ENCODE measurements around the gene COL6A2.
"Not testable (repeated sequence)": the region's sequence is repeated elsewhere in the genome, so short reads cannot be mapped to it uniquely, and the experiment has no call there.

The COL6A2 gene

DNA sequence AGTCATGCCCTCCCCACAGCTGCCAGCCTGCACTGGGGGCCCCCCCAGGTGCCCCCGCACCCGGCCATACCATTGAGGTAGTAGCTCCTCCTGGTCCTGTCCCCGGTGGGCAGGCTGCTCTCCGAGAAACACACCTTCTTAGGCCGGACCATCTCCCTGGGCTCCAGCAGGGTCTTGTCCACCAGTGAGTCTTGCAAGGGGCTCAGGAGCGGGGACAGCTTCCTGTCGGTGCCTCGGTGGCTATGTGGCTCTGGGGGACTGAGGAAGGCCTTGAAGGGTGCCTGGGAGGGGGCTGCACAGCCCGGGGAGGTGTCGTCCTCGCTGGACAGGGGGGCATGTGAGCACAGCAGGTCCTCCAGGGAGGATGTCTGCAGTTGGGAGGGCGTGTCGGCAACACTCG lies 70.3 kb downstream of the COL6A2 start:
- H3K27me3 ChIP-seq (ENCODE audit: control insufficient read depth, insufficient read depth, low read length): no peaks in the 10 kb centered on the region
- H3K4me1 ChIP-seq (ENCODE audit: control insufficient read depth, insufficient read depth, low read length): no peaks in the 10 kb centered on the region
- H3K36me3 ChIP-seq (ENCODE audit: control insufficient read depth, insufficient read depth, low read length): no peaks in the 10 kb centered on the region
- no peak overlapping the region for H3K4me3 ChIP-seq (ENCODE audit: low read depth, low read length)
- no peaks in the 10 kb centered on the region for H3K9me3 ChIP-seq (ENCODE audit: control insufficient read depth, insufficient read depth, low read length)
- H3K27ac ChIP-seq (ENCODE audit: low read depth, low read length): no peak overlapping the region
- H3K9ac ChIP-seq (ENCODE audit: low read depth, low read length): no peak overlapping the region

DNA sequence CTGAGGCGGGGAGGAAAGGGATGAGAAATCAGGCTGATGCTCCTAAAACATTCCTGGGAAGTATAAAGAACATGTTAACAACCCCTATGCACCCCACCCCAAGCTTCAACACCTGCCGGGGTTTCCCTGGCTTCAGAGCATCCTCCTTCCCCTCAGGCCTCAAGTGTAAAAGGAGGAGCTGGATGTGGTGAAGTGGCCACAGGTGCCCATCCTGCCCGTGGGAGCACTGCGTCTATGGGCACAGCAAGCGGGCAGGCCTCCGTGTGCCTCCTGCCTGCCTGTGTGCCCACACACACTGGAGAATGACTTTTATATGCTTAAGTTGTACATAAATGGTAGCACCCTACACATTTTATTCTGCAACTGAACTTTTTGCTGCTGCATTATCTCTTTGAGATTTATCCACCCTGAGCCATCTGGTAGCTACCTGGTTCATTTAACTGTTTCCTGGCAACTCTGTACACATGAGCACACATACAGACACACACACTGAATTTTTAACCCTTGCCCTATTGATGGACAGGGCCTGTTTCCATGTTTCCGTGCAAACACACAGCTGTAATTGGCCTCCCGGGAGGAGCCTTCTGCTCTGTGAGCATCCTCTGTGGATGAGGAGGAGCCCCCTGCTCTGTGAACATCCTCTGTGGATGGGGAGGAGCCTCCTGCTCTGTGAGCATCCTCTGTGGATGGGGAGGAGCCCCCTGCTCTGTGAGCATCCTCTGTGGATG lies 70.9 kb downstream of the COL6A2 start:
- Histone ChIP-seq H3K9me3 (ENCODE audit: control insufficient read depth, insufficient read depth, low read length) (no peaks in the 10 kb centered on the region), H3K9ac (ENCODE audit: low read depth, low read length) (no peak overlapping the region), H3K4me1 (ENCODE audit: control insufficient read depth, insufficient read depth, low read length) (no peaks in the 10 kb centered on the region)

DNA sequence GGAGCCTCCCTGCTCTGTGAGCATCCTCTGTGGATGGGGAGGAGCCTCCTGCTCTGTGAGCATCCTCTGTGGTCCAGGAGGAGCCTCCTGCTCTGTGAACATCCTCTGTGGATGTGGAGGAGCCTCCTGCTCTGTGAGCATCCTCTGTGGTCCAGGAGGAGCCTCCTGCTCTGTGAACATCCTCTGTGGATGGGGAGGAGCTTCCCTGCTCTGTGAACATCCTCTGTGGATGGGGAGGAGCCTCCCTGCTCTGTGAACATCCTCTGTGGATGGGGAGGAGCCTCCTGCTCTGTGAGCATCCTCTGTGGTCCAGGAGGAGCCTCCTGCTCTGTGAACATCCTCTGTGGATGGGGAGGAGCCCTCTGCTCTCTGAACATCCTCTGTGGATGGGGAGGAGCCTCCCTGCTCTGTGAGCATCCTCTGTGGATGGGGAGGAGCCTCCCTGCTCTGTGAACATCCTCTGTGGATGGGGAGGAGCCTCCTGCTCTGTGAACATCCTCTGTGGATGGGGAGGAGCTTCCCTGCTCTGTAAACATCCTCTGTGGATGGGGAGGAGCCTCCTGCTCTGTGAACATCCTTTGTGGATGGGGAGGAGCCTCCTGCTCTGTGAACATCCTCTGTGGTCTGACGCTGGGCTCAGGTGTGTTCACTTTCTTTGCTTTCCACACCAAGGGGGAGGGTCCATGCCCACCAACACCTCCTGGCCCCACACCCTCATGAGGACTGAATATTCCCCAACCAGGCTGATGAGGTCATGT lies 72.7 kb downstream of the COL6A2 start:
- not testable (repeated sequence) for H3K4me3 ChIP-seq (ENCODE audit: low read depth, low read length); H3K9me3 ChIP-seq (ENCODE audit: control insufficient read depth, insufficient read depth, low read length); H3K36me3 ChIP-seq (ENCODE audit: control insufficient read depth, insufficient read depth, low read length); H3K4me1 ChIP-seq (ENCODE audit: control insufficient read depth, insufficient read depth, low read length); H3K27ac ChIP-seq (ENCODE audit: low read depth, low read length); H3K27me3 ChIP-seq (ENCODE audit: control insufficient read depth, insufficient read depth, low read length); H3K9ac ChIP-seq (ENCODE audit: low read depth, low read length)

More for the DNA sequence above, 70.9 kb downstream of the COL6A2 start:
- Histone ChIP-seq H3K36me3 (ENCODE audit: control insufficient read depth, insufficient read depth, low read length) (no peaks in the 10 kb centered on the region), H3K4me3 (ENCODE audit: low read depth, low read length) (no peak overlapping the region), H3K27me3 (ENCODE audit: control insufficient read depth, insufficient read depth, low read length) (no peaks in the 10 kb centered on the region), H3K27ac (ENCODE audit: low read depth, low read length) (no peak overlapping the region)

DNA sequence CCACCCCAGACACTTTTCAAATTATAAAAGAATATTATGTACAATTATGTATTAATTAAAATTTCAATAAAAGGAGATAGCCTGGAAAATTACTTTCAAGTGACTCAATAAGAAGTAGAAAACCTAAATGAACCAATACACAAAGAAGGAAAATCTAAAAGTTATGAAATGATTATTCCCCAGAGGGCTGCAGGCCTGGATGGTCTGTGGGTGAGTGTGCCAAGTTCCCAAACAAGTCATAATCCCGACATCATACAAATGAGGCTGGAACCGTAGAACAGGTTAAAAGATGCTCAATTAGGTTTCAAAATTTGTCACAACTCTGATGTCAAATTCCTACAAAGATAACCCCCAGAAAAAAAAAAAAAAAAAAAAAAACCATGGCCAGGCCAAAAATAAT lies 73.7 kb downstream of the COL6A2 start:
- no peak overlapping the region for H3K4me3 ChIP-seq (ENCODE audit: low read depth, low read length)
- H3K4me1 ChIP-seq (ENCODE audit: control insufficient read depth, insufficient read depth, low read length): no peaks in the 10 kb centered on the region
- H3K9ac ChIP-seq (ENCODE audit: low read depth, low read length): no peak overlapping the region
- H3K27ac ChIP-seq (ENCODE audit: low read depth, low read length): no peak overlapping the region
- no peaks in the 10 kb centered on the region for H3K36me3 ChIP-seq (ENCODE audit: control insufficient read depth, insufficient read depth, low read length)
- no peaks in the 10 kb centered on the region for H3K27me3 ChIP-seq (ENCODE audit: control insufficient read depth, insufficient read depth, low read length)
- no peaks in the 10 kb centered on the region for H3K9me3 ChIP-seq (ENCODE audit: control insufficient read depth, insufficient read depth, low read length)

DNA sequence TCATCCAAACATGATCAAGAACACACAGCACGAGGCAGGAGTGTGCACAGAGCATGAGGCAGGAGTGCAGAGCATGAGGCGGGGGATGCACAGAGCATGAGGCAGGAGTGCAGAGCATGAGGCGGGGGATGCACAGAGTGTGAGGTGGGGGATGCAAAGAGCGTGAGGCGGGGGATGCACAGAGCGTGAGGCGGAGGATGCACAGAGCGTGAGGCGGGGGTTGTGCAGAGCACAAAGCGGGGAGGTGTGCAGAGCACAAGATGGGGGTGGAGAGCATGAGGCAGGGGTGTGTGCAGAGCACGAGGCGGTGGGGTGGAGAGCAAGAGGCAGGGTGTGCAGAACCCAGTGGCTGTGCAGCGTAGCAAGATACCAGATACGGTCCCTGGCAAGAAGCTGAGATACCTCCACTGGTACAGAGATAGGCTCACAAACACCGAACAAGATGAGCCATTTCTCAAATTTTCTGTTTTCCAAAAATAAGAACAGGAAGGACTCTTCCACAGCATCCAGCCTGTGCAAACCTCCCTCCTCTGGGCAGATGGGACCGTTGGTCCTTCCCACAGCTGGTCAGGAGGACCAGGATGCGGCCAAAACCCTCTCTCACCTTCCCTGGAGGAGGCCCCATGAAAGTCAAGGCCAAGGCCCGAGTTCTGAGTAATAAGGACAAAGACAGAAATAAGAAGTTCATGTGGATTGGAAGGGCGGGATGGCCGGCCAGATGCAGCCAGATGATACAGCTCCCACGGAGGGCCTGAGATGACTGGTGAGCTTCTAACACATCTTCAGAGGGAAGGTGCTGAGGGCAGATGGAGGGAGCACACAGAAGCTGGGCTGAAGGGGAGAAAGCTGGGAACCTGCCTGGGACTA lies 74.3 kb downstream of the COL6A2 start:
- Histone ChIP-seq H3K27me3 (ENCODE audit: control insufficient read depth, insufficient read depth, low read length) (no peaks in the 10 kb centered on the region), H3K9ac (ENCODE audit: low read depth, low read length) (no peak overlapping the region), H3K27ac (ENCODE audit: low read depth, low read length) (no peak overlapping the region)

DNA sequence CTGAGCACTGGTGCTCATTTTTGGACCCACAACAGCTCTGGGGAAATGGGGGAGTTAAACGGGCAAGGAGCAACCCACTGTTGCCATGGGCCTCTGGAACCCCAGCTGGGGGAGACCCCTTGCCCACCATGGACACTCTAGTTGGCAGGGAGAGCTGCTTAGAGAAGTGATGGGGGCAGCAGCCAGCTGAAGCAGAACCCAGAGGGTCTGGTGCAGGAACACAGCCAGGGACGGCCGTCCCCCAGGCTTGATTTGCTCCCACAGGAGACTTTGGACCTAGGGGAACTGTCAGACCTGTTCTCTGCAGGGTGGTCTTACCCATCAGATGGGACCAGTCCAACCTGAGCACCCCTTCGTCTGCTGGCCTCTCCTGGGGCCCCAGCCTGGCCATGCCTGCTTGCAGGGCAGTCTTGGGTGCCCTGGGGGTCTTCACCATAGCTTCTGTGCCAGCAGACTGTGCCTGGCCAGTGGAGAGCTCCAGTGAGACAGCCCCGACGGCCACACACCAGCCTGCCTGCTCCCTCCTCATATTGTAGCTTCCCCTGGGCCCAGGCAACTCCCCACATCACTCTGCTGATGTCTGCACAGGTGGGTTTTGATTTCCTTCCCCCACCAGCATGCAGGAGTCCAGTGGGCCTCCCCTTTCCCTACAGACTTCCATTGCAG lies 75.1 kb downstream of the COL6A2 start:
- no peaks in the 10 kb centered on the region for H3K4me1 ChIP-seq (ENCODE audit: control insufficient read depth, insufficient read depth, low read length)
- H3K9me3 ChIP-seq (ENCODE audit: control insufficient read depth, insufficient read depth, low read length): no peaks in the 10 kb centered on the region
- no peak overlapping the region for H3K9ac ChIP-seq (ENCODE audit: low read depth, low read length)

More for the DNA sequence above, 74.3 kb downstream of the COL6A2 start:
- Histone ChIP-seq H3K36me3 (ENCODE audit: control insufficient read depth, insufficient read depth, low read length) (no peaks in the 10 kb centered on the region), H3K4me1 (ENCODE audit: control insufficient read depth, insufficient read depth, low read length) (no peaks in the 10 kb centered on the region), H3K4me3 (ENCODE audit: low read depth, low read length) (no peak overlapping the region), H3K9me3 (ENCODE audit: control insufficient read depth, insufficient read depth, low read length) (no peaks in the 10 kb centered on the region)

DNA sequence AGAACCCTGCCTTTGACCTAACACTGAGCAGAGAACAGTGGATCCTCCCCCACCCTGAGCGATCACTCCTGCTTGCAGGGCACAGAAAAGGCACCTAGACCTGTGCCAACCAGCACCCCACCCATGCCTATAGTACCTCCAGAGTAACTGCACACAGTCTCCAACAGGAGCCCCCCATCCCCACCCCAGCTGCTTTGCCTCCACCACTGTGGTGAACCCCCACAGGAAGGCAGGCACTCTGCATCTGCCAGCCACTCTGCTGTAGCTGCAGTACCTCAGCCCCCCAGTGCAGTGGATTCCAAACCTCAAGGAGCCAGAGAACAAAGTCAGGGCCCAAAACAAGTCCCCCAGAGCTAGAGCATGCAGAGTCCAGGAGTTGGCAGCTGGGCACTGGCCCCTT lies 75.7 kb downstream of the COL6A2 start:
- H3K27ac ChIP-seq (ENCODE audit: low read depth, low read length): no peak overlapping the region
- H3K9ac ChIP-seq (ENCODE audit: low read depth, low read length): no peak overlapping the region
- no peaks in the 10 kb centered on the region for H3K27me3 ChIP-seq (ENCODE audit: control insufficient read depth, insufficient read depth, low read length)
- H3K36me3 ChIP-seq (ENCODE audit: control insufficient read depth, insufficient read depth, low read length): no peaks in the 10 kb centered on the region
- H3K4me1 ChIP-seq (ENCODE audit: control insufficient read depth, insufficient read depth, low read length): no peaks in the 10 kb centered on the region
- H3K4me3 ChIP-seq (ENCODE audit: low read depth, low read length): no peak overlapping the region
- no peaks in the 10 kb centered on the region for H3K9me3 ChIP-seq (ENCODE audit: control insufficient read depth, insufficient read depth, low read length)

More for the DNA sequence above, 75.1 kb downstream of the COL6A2 start:
- Histone ChIP-seq H3K27me3 (ENCODE audit: control insufficient read depth, insufficient read depth, low read length) (no peaks in the 10 kb centered on the region), H3K4me3 (ENCODE audit: low read depth, low read length) (no peak overlapping the region), H3K27ac (ENCODE audit: low read depth, low read length) (no peak overlapping the region), H3K36me3 (ENCODE audit: control insufficient read depth, insufficient read depth, low read length) (no peaks in the 10 kb centered on the region)

DNA sequence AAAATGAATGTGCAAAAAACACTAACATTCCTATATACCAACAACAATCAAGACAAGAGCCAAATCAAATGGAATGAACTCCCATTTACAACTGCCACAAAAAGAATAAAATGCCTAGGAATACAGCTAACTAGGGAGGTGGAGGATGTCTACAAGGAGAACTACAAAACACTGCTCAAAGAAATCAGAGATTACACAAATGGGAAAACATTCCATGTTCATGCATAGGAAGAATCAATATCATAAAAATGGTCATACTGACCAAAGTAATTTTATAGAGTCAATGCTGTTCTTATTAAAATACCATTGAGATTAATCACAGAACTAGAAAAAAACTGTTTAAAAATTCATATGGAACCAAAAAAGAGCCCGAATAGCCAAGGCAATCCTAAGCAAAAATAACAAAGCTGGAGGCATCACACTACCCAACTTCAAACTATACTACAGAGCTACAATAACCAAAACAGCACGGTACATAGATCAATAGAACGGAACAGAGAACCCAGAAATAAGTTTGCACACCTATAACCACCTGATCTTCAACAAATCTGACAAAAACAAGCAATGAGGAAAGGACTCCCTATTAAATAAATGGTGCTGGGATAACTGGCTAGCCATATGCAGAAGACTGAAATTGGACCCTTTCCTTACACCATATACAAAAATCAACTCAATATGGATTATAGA lies 78.7 kb downstream of the COL6A2 start:
- H3K9me3 ChIP-seq (ENCODE audit: control insufficient read depth, insufficient read depth, low read length); H3K27me3 ChIP-seq (ENCODE audit: control insufficient read depth, insufficient read depth, low read length); H3K27ac ChIP-seq (ENCODE audit: low read depth, low read length); H3K36me3 ChIP-seq (ENCODE audit: control insufficient read depth, insufficient read depth, low read length); H3K4me1 ChIP-seq (ENCODE audit: control insufficient read depth, insufficient read depth, low read length); H3K9ac ChIP-seq (ENCODE audit: low read depth, low read length); H3K4me3 ChIP-seq (ENCODE audit: low read depth, low read length): not testable (repeated sequence)

DNA sequence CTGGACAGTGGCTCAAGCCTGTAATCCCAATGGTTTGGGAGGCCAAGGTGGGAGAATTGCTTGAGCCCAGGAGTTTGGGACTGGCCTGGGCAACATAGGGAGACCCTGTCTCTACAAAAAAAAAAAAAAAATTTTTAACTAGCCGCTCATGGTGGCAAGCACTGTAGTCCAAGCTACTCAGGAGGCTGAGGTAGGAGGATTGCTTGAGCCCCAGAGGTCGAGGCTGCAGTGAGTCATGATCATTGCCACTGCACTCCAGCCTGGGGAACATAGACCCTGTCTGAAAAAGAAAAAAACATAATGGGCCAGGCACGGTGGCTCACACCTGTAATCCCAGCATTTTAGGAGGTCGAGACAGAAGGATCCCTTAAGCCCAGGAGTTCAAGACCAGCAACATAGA lies 81.0 kb downstream of the COL6A2 start:
- Histone ChIP-seq H3K27me3 (ENCODE audit: control insufficient read depth, insufficient read depth, low read length) (no peaks in the 10 kb centered on the region), H3K9me3 (ENCODE audit: control insufficient read depth, insufficient read depth, low read length) (no peaks in the 10 kb centered on the region), H3K9ac (ENCODE audit: low read depth, low read length) (no peak overlapping the region), H3K36me3 (ENCODE audit: control insufficient read depth, insufficient read depth, low read length) (no peaks in the 10 kb centered on the region), H3K27ac (ENCODE audit: low read depth, low read length) (no peak overlapping the region), H3K4me1 (ENCODE audit: control insufficient read depth, insufficient read depth, low read length) (peaks cover 9% of the 10 kb centered on the region), H3K4me3 (ENCODE audit: low read depth, low read length) (no peak overlapping the region)
